Stimulated activated memory B cell treated with anti-CD40 and anti-IgM and Interleukin-4, amounts not matched to agents 10 μg/mL and 1 μg/mL and 100 μg/mL, for 72 hours (primary cell): ENCODE results near the gene ALG10.
"Not testable (repeated sequence)": the region's sequence is repeated elsewhere in the genome, so short reads cannot be mapped to it uniquely, and the experiment has no call there.

Source experiments
- ATAC-seq: fragments of 150-1000 bp; cut with Tn5 transposase; 2 replicates; pipeline ENCODE4 v1.10.0; 2021
- H3K27ac Mint-ChIP-seq: one replicate; pipeline ENCODE4 v1.8.0; 2022; ENCODE audit warnings: mild to moderate bottlenecking, mixed read lengths
- H3K27me3 Mint-ChIP-seq: one replicate; pipeline ENCODE4 v1.8.0; 2022; ENCODE audit warnings: mixed read lengths
- H3K36me3 Mint-ChIP-seq: one replicate; pipeline ENCODE4 v1.8.0; 2022; ENCODE audit warnings: mixed read lengths
- H3K4me1 Mint-ChIP-seq: one replicate; pipeline ENCODE4 v1.8.0; 2022; ENCODE audit warnings: mixed read lengths
- H3K4me3 Mint-ChIP-seq: one replicate; pipeline ENCODE4 v1.8.0; 2022; ENCODE audit warnings: mild to moderate bottlenecking, moderate library complexity, mixed read lengths
- H3K9me3 Mint-ChIP-seq: one replicate; pipeline ENCODE4 v1.8.0; 2022; ENCODE audit warnings: mixed read lengths

ALG10 gene

DNA sequence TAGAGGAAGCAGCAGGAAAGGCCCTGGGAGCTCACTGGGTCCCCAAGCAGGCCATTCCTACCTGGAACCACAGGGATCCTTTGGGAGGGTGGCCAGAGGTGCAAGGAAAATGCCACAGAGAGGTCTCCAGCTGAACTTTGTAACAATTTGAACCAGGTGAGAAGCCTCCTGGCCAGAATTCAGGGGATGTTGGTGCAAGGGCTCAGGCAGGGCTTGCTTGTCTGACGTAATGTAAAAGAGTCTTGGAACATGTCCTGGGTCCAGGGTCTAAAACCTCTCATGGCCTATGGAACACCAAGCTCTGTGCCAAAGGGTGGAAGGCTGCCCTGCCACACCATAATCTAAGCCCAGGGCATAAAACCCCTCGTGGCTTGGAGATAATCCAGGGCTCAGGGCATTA, 25.6 kb downstream of the ALG10 start:
- H3K4me1 Mint-ChIP-seq, H3K4me3 Mint-ChIP-seq, ATAC-seq, H3K36me3 Mint-ChIP-seq, H3K27me3 Mint-ChIP-seq, H3K27ac Mint-ChIP-seq: not testable (repeated sequence)
- H3K9me3 Mint-ChIP-seq, result peaks cover 16% of the 10 kb centered on the region

DNA sequence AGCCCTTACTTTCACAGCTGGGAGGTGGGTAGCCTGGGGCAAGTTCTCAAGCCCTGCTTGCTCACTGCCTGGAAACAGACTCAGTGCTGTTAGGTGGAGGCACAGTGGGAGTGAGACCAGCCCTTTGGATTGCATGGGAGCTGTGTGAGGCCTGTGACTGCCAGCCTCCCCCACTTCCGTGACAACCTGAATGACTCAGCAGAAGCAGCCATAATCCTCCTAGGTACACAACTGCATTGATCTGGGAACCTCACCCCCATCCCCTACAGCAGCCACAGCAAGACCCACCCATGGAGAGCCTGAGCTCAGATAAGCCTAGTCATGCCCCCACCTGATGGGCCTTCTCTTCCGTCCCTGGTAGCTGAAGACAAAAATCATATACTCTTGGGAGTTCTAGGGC, 26.4 kb downstream of the ALG10 start:
- no peak for ATAC-seq
- peaks cover 16% of the 10 kb centered on the region for H3K9me3 Mint-ChIP-seq
- no peak overlapping the region for H3K4me3 Mint-ChIP-seq
- no peaks in the 10 kb centered on the region for H3K36me3 Mint-ChIP-seq
- H3K4me1 Mint-ChIP-seq, result no peaks in the 10 kb centered on the region
- no peak overlapping the region for H3K27ac Mint-ChIP-seq
- no peaks in the 10 kb centered on the region for H3K27me3 Mint-ChIP-seq

GRCh38 chr12:34051486-34051885, 29.2 kb downstream of the ALG10 start:
- no peaks in the 10 kb centered on the region for H3K36me3 Mint-ChIP-seq
- H3K9me3 Mint-ChIP-seq, result peaks cover 16% of the 10 kb centered on the region
- no peak overlapping the region for H3K27ac Mint-ChIP-seq
- H3K4me3 Mint-ChIP-seq, result no peak overlapping the region
- no peaks in the 10 kb centered on the region for H3K4me1 Mint-ChIP-seq
- peaks cover 1% of the 10 kb centered on the region for H3K27me3 Mint-ChIP-seq
- ATAC-seq, result no peak

DNA sequence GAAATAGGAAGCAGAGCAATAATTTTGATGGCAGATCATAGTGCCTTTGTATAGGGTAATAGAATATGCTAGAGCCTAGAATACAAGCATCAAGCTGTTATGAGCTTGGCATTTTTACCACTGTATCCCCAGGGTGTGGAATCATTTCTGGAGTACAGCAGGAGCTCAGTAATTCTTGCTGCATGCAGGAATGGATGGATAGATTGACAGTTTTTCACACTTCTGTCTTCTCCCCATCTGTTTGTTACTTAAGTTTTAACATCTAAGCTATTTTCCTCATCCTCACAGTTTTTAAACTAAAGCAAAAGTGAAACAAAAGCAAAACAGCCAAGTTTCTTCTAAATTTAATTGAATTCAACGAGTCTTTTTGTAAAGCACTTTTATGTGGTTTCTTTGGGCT, 32.6 kb downstream of the ALG10 start:
- H3K27ac Mint-ChIP-seq, result no peak overlapping the region
- peaks cover 10% of the 10 kb centered on the region for H3K9me3 Mint-ChIP-seq
- H3K4me1 Mint-ChIP-seq, result no peaks in the 10 kb centered on the region
- no peaks in the 10 kb centered on the region for H3K36me3 Mint-ChIP-seq
- peaks cover 9% of the 10 kb centered on the region for H3K27me3 Mint-ChIP-seq
- H3K4me3 Mint-ChIP-seq, result no peak overlapping the region
- no peak for ATAC-seq
